SH-SY5Y (cell line): Measurements from ENCODE around the gene CCNK.

Experiments
- GATA2 ChIP-seq: IDR thresholded peaks from 2 replicates; pipeline ENCODE4 v1.6.1; 2011; ENCODE audit warnings: mild to moderate bottlenecking, low read depth, low read length
- GATA3 ChIP-seq: IDR thresholded peaks from 2 replicates; pipeline ENCODE4 v1.6.1; 2011; ENCODE audit warnings: low read depth, mild to moderate bottlenecking, low read length, moderate library complexity

The CCNK gene

GRCh38 chr14:99550387-99550992 lies 69.3 kb downstream of the CCNK start:
- no peak for TF ChIP-seq GATA3
- no peak for TF ChIP-seq GATA2

GRCh38 chr14:99551034-99551922 lies 70.1 kb downstream of the CCNK start:
- no peak for TF ChIP-seq GATA3
- no peak for TF ChIP-seq GATA2

- TF ChIP-seq GATA2 (no peak), GATA3 (no peak)
Observed at GRCh38 chr14:99552021-99552553, 70.9 kb downstream of the CCNK start.

GRCh38 chr14:99552572-99553216 lies 71.5 kb downstream of the CCNK start:
- no peak for TF ChIP-seq GATA2
- TF ChIP-seq GATA3 = no peak

GRCh38 chr14:99554184-99554583 lies 73.0 kb downstream of the CCNK start:
- TF ChIP-seq GATA3 (no peak), GATA2 (no peak)

- no peak for TF ChIP-seq GATA3
- TF ChIP-seq GATA2 = no peak
Observed at GRCh38 chr14:99554757-99555531, 73.7 kb downstream of the CCNK start.

GRCh38 chr14:99556134-99556791 lies 75.1 kb downstream of the CCNK start:
- TF ChIP-seq GATA3 (no peak), GATA2 (no peak)

- TF ChIP-seq GATA2 = no peak
- TF ChIP-seq GATA3 = no peak
Observed at GRCh38 chr14:99559286-99559990, 78.2 kb downstream of the CCNK start.

- TF ChIP-seq GATA2 (no peak), GATA3 (no peak)
Observed at GRCh38 chr14:99560403-99560802, 79.2 kb downstream of the CCNK start.

GRCh38 chr14:99560922-99561683 lies 79.9 kb downstream of the CCNK start:
- TF ChIP-seq GATA3 = no peak
- no peak for TF ChIP-seq GATA2

- no peak for TF ChIP-seq GATA2
- no peak for TF ChIP-seq GATA3
Observed at GRCh38 chr14:99561864-99562263, 80.7 kb downstream of the CCNK start.
